Measurements from ENCODE around the gene KLHDC8B.
"Not testable (repeated sequence)": the region's sequence is repeated elsewhere in the genome, so short reads cannot be mapped to it uniquely, and the experiment has no call there.

The KLHDC8B gene

DNA sequence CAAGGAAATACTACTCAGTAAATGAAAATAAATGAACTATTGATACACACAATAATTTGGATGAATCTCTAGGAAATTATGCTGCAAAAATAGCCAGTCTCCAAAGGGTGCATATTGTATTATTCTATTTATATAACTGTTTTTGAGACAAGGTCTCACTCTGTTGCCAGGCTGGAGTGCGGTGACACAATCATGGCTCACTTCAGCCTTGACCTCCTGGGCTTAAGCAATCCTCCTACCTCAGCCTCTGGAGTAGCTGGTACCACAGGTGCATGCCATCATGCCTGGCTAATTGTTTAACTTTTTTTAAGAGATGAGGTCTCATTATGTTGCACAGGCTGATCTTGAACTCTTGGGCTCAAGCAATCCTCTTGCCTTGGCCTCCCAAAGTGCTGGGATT is 12.5 kb downstream of the KLHDC8B start:
- no peak for DNase-seq (ENCODE audit: low read depth in 2 of 2)

GRCh38 chr3:49191741-49192140 is 20.3 kb downstream of the KLHDC8B start:
- no peak for DNase-seq (ENCODE audit: low read depth in 2 of 2)

DNA sequence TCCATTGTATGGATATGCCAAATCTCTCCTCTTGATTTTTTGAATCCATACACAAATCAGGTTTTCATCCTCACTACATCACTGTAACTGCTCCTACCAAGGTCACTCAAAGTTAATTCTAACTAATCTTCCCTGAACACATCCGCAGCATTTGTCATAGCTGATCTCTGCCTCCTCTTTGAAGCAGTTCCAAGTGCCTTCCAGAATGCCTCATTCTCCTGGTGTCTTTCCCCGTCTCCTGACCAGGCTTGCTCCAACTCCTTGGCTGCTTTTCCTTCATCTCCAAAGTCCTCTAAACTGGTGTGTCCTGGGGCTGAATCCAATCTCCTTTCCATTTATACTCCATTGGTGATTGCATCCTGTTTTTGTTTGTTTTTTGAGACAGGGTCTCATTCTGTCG is 26.8 kb downstream of the KLHDC8B start:
- no peak for DNase-seq (ENCODE audit: low read depth in 2 of 2)

- no peak for DNase-seq (ENCODE audit: low read depth in 2 of 2)
These were observed 27.3 kb downstream of the KLHDC8B start for GRCh38 chr3:49198611-49199230.

- peak in 1 of 2 donors; percentile 12 for DNase-seq (ENCODE audit: low read depth in 2 of 2)
These were observed 28.0 kb downstream of the KLHDC8B start for GRCh38 chr3:49199239-49199899.

DNA sequence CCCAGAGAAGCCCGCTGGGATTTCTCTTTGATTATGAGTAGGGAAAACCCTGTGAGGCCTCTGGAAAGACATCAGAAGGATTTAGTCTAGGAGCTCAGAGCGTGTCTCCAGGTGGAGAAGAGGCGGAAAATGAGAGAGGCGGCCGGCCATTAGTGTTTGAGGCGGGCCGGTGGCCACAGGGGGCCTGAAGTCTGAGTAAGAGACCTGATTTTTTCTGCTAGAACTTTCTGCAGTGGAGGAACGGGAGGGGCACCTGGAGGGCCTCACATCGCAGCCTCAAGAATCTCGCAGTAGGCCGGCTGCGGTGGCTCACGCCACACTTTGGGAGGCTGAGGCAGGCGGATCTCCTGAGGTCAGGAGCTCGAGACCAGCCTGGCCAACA is 28.5 kb downstream of the KLHDC8B start:
- no peak for DNase-seq (ENCODE audit: low read depth in 2 of 2)

DNA sequence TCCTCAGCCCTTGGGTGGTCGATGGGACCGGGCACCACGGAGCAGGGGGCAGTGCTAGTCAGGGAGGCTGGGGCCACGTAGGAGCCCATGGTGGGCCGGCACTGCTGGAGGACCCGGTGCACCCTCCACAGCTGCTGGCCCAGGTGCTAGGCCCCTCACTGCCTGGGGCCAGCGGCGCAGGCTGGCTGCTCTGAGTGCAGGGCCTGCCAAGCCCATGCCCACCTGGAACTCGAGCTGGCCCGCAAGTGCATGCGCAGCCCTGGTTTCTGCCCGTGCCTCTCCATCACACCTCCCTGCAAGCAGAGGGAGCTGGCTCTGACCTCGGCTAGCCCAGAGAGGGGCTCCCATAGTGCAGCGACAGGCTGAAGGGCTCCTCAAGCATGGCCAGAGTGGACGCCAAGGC is 42.1 kb downstream of the KLHDC8B start:
- DNase-seq (ENCODE audit: low read depth in 2 of 2) = no peak

GRCh38 chr3:49213998-49214397 is 42.6 kb downstream of the KLHDC8B start:
- no peak for DNase-seq (ENCODE audit: low read depth in 2 of 2)

DNA sequence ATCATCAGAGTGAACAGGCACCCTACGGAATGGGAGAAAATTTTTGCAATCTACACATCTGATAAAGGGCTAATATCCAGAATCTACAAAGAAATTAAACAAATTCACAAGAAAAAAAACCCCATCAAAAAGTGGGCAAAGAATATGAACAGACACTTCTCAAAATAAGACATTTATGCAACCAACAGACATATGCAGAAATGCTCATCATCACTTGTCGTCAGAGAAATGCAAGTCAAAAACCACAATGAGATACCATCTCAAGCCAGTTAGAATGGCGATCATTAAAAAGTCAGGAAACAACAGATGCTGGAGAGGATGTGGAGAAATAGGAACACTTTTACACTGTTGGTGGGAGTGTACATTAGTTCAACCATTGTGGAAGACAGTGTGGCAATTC is 45.3 kb downstream of the KLHDC8B start:
- DNase-seq (ENCODE audit: low read depth in 2 of 2) = not testable (repeated sequence)

DNA sequence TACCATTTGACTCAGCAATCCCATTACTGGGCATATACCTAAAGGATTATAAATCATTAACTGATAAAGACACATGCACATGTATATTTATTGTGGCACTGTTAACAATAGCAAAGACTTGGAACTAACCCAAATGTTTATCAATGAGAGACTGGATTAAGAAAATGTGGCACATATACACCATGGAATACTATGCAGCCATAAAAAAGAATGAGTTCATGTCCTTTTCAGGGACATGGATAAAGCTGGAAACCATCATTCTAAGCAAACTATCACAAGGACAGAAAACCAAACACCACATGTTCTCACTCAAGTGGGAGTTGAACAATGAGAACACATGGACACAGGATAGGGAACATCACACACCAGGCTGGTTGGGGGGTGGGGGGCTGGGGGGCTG is 45.7 kb downstream of the KLHDC8B start:
- DNase-seq (ENCODE audit: low read depth in 2 of 2) = not testable (repeated sequence)

GRCh38 chr3:49217688-49218470 is 46.5 kb downstream of the KLHDC8B start:
- no peak for DNase-seq (ENCODE audit: low read depth in 2 of 2)

DNA sequence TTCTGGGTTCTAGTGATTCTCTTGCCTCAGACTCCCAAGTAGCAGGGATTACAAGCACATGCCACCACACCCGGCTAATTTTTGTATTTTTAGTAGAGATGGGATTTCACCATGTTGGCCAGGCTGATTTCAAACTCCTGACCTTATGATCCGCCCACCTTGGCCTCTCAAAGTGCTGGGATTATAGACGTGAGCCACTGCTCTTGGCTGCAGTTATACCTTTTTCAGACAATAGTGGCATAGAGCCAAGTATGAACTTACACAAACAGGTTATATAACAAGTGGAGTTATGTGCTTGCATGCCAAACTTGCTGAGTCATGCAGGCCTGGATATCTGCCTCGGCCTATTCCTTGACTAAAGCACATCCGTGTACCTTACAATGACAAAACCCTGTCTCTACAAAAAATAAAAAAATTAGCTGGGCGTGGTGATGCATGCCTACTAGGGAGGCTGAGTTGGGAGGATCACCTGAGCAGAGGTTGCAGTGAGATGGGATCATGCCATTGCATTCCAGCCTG is 47.1 kb downstream of the KLHDC8B start:
- DNase-seq (ENCODE audit: low read depth in 2 of 2) = not testable (repeated sequence)

GRCh38 chr3:49219132-49219531 is 47.7 kb downstream of the KLHDC8B start:
- DNase-seq (ENCODE audit: low read depth in 2 of 2) = no peak

- DNase-seq (ENCODE audit: low read depth in 2 of 2) = not testable (repeated sequence)
These were observed 49.7 kb downstream of the KLHDC8B start for GRCh38 chr3:49220985-49221563.

GRCh38 chr3:49222002-49222401 is 50.6 kb downstream of the KLHDC8B start:
- DNase-seq (ENCODE audit: low read depth in 2 of 2) = no peak

Data from stimulated activated CD4-positive, alpha-beta T cell treated with anti-CD3 and anti-CD28 coated beads, Interleukin-15, amount 100 ng/mL, for 48 hours (primary cell).